ENCODE results near the gene GLT8D1.
"Not testable (repeated sequence)": the region's sequence is repeated elsewhere in the genome, so short reads cannot be mapped to it uniquely, and the experiment has no call there.

GLT8D1 gene, protein sequence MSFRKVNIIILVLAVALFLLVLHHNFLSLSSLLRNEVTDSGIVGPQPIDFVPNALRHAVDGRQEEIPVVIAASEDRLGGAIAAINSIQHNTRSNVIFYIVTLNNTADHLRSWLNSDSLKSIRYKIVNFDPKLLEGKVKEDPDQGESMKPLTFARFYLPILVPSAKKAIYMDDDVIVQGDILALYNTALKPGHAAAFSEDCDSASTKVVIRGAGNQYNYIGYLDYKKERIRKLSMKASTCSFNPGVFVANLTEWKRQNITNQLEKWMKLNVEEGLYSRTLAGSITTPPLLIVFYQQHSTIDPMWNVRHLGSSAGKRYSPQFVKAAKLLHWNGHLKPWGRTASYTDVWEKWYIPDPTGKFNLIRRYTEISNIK

DNA sequence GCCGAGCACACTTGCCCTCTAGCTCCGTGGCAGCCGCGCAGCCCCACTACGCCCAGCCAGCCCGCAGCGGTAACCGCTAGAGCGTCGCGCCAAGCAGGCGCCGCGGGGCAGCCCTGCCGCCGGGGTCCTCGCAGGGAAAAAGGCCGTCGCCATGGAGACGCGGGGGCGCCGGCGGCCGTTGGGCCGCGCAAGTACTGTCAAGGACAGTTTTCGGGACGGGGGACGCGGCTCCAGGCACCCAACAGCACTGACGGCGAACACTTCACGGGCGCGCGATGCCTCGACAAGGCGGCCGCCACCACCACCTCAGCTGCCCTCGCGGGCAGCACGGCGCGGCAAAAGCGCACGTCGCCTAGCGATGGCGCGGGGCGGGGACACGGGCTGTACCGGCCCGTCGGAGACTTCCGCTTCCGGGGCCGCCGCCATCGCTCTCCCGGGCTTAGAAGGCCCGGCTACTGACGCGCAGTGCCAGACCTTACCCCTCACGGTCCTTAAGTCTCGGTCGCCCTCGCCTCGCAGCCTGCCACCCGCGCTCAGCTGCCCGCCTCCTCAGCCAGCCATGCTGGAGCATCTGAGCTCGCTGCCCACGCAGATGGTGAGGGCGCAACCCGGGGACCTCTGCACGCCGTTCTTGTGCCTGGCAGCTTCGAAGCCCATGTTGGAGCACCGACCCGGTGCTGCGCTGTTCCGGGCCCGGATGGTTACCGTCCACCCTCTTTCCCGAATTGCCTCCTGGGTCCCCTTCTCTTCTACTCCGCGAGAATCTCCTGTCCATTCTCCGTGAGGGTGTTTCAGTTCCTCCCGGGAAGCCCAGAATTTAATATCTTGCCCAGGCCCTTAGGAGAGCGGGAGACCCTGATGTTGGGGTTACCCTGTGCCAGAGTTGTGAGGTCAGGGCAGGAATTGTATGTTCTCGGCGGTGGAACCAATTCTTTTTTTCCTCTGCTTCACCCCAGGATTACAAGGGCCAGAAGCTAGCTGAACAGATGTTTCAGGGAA, at the start of gene GLT8D1, which contains the start of gene SPCS1:
TSS of gene GLT8D1 (minus strand) at position 104 of the 999 bp plus-strand sequence. CDS start 5,331 bp downstream, outside the sequence.
TSS of gene SPCS1 (plus strand) at position 419 of the 999 bp plus-strand sequence. CDS start at position 560, 141 bp downstream.
- DNase-seq: peak in 1 of 2 experiments; percentile 41

DNA sequence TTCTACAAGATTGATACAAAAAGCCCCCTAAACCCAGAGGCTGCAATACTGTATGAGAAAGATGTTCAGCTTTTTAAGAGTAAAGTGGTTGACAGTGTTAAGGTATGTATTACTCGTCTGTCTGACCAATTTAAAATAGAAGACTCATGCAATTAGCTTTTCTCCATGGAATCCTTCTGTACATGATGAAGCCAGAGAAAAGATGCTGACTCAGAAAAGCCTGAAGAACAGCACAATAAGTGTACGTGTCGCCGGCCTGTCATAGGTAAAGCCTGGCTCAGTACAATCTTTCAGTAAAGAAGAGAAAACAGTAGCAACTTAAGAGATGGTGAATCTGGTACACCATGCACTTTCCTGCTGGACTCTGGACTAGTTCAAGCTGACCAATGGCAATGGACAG, 48.8 kb upstream of the GLT8D1 start:
- DNase-seq: no peak

DNA sequence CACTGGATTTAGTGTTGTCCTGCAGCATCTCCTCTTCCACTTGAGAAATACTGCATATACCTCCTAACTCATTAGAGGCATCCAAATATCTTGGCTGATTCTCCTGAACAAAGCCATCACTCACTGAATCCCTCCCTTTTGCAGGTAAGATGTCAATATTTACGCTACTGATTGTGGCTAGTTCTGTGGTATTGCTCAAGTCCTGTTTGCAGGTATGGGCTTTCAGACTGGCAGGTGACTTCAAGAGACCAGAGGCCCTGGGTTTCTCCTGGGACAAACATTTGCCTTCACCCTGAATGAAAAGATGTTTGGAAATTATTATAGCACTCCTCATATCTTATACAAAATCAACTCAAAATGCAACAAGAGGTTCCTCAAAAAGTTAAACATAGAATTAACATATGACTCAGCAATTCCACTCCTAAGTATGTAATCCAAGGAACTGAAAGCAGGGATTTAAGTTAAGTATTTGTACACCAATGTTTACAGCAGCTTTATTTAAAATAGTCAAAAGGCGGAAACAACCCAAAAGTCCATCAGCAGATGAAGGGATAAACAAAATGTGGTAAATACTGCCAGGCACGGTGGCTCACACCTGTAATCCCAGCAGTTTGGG, 46.6 kb upstream of the GLT8D1 start:
- DNase-seq: no peak

DNA sequence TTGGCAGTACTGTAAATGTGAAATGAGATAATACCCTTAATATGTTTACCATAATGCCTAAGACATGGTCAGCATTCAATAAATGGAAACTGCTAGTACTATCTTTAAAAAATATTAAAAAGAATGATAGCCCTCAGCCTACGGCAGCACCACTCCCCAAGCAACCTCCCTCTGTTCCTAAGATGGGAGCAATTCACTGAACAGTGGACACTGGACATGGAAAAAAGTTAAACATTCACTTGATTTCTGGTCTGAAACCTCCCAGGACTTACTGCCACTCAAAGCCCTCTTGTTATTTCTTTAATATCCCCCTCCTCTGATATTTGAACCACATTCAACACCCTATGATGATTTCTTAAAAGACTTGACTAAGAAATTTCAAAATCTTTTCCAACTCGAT, 38.1 kb upstream of the GLT8D1 start:
- DNase-seq: no peak

DNA sequence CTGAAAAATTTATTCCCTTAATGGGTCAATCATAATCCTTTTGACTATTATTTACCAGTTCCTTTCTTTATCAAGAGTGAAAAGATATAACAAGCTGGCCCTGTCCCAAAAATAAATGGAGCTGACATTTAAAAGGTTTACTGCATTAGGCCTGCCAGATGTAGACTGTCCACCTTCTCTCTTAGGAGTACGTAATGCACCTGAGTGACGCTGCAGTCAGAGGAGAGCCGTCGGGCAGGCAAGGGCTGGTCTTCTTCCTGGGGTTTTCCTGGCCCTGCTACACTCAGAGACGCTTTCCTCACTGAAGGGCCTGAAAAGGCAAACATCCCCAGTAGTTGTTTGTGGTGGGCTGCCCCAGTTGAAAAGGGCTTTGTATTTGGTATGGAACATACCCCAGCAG, 37.6 kb upstream of the GLT8D1 start:
- no peak for DNase-seq

DNA sequence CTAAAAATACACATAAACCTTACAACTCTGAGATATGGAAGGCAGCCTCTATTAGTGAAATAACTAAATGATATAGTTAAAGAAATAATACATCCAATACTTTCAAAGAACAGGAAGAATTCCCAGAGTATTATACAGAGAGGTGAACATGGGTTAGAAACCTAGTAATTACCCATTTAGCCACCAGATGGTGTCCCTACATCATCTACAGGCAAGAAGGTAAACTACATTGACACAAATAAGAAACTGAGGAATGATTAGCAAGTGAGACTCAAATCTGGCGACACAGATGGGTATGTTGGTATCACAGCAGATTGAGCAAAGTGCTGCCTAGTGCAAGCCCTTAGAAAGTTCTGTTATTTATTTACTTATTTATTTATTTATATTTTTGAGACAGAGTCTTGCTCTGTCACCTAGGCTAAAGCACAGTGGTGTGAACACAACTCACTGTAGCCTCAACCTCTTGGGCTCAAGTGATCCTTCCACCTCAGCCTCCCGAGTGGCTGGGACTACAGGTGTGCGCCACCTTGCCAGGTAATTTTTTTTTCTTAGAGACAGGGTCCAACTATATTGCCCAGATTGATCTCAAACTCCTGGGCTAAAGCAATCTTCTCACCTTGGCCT, 36.9 kb upstream of the GLT8D1 start:
- DNase-seq: no peak

DNA sequence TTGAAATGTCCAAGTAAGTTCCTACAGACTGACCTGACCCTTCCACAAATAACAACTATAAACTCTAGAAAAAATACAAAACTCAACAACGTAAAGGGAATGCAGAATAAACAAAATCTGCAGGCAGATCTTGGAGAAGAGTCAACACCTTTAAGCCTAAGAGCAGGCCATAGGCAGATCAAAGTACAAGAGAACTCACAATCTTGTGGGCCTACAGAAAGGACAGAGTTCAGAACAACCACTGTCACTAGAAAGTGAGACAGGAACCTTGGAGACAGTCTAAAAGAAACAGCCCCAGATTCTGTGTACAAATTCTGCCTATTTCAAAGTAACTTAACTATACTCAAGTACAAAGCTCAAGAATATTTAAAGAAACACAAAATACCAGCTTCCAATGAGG, 34.1 kb upstream of the GLT8D1 start:
- no peak for DNase-seq

DNA sequence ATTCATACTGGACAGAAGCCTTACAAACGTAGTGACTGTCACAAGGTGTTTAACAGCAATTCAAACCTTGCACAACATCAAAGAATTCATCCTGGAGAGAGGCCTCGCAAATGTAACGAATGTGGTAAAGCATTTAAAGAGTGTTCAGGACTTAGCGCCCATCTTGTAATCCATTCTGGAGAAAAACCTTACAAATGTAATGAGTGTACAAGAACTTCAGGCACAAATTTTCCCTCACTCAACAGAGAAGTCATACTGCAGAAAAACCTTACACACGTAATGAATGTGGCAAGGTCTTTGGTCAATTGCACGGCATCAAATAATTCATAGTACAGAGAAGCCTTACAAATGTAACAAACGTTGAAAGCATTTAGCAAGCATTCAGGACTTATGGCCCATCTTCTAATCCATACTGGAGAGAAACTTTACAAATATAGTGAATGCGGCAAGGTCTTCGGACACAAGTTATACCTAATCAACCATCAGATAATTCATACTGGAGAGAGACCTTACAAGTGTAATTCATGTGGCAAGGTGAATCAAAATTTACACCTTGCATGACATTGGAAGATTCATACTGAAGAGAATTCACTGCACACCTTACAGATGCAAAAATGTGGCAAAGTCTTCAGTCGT, 27.8 kb upstream of the GLT8D1 start:
- DNase-seq: no peak

DNA sequence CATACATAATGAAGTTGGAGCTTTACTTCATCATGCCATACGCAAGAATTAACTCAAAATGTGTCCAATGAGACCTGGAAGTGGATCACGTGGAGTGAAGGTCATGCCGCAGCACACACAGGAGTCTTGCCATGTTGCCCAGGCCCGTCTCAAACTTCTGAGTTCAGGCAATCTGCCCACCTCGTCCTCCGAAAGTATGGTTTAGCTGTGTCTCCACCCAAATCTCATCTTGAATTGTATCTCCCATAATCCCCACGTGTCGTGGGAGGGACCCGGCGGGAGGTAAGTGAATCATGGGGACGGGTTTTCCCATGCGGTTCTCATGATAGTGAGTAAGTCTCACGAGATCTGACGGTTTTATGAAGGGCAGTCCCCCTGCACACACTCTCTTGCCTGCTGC, 26.0 kb upstream of the GLT8D1 start:
- DNase-seq: no peak

DNA sequence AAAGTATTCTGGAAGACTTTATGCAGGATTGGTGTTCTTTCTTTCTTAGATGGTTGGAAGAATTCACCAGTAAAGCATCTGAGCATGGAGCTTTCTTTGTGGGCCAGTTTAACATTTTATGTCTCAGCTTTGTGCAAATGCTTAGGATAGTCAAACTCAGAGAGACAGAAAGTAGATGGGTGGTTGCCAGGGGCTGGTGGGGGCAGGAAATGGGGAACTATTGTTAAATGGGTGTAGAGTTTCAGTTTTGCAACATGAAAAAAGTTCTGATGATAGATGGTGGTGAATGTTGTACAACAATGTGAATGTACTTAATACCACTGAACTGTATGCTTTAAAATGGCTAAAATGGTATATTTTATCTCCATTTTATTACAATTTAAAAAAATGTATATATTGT, 25.1 kb upstream of the GLT8D1 start:
- no peak for DNase-seq

DNA sequence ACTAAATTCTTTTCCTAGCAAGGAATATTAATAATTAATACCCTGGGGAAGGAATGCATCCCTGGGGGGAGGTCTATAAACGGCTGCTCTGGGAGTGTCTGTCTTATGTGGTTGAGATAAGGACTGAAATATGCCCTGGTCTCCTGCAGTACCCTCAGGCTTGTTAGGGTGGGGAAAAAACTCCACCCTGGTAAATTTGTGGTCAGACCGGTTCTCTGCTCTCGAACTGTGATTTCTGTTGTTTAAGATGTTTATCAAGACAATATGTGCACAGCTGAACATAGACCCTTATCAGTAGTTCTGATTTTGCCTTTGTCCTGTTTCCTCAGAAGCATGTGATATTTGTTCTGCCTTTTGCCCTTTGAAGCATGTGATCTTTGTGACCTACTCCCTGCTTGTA, 23.2 kb upstream of the GLT8D1 start:
- DNase-seq: not testable (repeated sequence)

DNA sequence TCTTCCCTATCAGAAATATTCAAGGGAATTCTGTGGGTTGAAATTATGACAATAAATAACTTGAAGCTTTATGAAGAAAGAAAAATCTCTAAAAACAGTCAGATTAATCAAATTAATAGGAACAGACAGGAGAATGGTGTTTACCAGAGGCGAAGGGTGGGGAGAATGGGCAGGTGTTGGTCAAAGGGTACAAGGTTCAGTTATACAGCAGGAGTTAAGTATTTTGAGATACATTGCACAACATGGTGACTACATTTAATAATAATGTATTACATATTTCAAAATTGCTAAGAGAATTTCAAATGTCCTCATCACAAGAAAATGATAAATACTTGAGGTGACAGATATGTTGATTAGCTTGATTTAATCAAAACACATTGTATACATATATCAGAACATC, 18.9 kb upstream of the GLT8D1 start:
- DNase-seq: no peak

DNA sequence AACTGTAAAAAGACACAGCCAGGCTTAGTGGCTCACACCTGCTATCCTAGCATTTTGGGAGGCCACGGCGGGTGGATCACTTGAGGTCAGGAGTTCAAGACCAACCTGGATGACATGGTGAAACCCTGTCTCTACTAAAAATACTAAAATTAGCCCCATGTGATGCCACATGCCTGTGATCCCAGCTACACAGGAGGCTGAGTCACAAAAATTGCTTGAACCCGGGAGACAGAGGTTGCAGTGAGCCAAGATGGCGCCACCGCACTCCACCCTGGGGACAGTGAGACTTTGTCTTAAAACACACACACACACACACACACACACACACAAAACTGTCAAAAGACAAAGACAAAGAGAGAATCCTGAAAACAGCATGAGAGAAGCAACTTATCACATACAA, 18.3 kb upstream of the GLT8D1 start:
- no peak for DNase-seq

DNA sequence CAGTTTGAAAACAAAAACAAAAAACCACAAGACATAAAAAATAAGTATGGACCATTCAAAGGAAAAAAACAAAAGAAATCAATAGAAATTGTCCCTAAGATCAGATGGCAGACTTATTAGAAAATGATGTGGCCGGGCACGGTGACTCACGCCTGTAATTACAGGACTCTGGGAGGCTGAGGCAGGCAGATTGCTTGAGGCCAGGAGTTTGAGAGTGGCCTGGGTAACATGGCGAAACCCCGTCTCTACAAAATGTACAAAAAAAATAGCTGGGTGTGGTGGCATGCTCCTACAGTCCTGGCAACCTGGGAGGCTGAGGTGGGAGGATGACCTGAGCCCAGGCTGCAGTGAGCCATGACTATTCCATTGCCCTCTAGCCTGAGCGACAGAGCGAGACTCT, 16.9 kb upstream of the GLT8D1 start:
- no peak for DNase-seq

DNA sequence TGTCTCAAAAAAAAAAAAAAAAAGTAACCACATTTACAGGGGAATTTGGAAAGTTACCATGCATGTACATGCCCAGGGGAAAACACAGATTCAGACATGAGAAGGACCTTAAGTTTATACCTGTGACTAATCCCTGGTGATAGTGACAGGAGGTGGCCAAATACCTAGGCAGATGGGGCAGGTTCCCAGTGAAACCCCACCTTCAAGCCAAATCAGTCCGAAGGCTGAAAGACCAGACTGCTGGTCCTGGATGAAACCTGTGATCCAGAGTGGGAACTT, 16.1 kb upstream of the GLT8D1 start:
- DNase-seq: no peak

DNA sequence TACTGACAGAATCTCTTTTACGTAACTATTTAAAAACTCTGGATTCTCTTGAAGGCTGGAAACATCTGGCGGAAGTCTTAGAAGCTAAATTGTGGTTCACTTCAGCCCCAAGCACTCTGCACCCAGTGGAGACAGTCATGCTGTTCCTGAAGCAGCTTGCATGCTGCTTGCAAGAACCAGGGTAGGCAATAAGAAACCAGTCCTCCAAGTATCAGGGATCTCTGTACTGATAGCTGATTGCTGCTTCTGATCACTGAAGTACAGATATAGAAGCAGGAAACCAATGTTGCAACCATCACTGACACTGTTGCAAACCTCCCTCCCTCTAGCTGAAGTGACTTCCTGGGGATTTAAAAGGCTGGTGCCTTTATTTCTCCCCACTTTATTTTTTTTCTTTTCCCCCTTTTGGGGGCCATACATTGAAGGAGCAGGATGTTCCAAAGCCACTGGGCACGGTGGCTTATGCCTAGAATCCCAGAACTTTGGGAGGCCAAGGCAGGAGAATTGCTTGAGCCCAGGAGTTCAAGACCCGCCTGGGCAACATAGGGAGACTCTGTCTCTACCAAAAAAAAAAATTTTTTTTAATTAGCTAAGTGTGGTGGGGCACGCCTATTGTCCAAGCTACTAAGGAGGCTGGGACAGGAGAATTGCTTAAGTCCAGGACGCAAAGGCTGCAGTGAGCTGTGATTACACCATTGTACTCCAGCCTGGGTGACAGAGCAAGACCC, 15.6 kb upstream of the GLT8D1 start:
- no peak for DNase-seq

DNA sequence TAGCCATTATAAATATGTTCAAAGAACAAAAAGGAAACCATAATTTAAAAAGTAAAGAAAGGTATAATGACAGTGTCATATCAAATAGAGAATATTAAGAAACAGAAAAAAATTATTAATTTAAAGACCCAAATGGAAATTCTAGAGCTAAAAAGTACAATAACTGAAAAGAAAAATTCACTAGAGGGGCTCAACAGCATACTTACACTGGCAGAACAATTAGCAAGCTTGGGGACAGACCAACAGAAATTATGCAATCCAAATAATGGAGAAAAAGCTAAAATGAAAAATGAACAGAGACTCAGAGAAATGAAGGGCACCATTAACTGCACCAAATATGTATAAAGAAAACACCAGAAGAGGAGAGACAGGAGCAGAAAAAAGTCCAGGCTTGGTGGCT, 14.0 kb upstream of the GLT8D1 start:
- no peak for DNase-seq

DNA sequence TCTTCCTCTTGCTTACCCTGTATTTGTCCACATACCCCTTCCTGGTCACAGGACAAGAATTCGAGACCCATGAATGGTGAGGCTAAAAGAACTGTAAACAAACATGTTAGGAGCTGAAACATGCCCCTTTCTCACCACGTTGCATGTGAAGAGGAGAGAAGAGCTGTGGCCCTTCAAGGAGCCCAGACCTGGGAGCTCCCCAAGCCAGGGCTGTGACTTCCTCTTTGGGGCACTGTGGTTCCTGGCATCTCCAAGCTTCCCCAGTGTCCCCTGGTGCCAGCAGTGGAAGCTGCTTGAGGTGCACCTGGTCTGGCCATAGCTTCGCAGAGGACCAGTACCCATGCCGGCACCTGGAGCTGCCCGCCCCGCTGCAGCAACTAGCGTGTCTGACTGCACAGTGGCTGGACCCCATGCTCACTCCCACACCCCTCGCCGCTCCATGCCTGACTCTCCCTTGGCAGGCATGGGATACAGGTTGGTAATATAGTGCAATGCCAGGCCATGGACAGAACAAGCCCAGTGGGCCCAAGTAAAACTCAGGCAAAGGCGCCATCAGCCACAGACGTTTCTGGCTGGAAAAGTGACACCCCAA, 10.2 kb upstream of the GLT8D1 start:
- DNase-seq: no peak

DNA sequence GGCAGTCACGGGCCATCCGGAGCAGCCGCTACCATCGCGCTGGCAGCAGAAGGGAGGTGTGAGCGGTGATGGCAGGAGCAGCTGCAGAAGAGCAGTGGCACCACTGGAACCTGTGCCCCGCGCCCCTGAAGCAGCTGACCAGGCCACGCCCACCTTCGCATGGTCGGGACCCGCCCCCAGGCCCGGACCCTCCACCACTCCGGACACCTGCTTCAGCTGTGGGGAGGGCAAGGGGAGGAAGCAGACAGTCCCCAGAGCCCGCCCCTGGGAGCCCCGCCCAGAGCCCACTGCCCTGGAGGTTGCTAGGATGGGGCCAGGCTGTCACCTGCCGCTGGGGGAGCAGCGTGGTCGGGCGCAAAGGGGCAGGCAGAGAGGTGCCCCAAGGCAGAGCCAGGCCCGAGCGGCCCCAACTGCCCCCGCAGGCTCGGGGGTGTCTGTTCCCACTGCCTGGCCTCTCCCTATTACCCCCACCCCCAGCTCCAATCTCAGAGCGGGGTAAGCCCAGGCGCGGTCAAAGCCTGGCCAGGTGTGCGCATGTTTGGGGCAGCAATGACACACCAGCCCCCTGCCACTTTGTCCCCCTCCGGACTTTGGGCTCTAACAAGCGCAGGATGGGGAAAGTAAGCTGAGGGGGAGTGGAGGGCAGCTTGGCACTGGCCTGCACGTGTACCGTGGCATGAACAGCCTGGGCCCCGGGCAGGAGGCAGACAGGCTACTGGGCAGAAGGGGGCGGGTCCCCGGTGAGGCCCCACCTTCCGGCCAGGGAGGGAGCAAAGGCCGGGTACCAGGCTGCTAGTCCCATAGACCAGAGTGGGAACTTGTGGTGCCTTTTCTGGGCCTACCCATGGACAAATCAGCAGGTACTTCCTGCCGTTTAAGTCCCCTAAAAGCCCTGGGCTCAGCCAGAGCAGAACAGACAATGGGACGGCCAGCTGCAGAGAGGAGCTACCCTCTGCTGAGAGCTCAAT, 9.0 kb upstream of the GLT8D1 start:
- no peak for DNase-seq

Data from cerebellar nuclear complex (tissue), 1 donor.